Hepatic stellate cell (primary cell): ENCODE measurements around the gene CYP3A5.
"Not testable (repeated sequence)": the region's sequence is repeated elsewhere in the genome, so short reads cannot be mapped to it uniquely, and the experiment has no call there.

Source experiments
- DNase-seq: peaks from one replicate; pipeline ENCODE4 v3.0.0; 2011; ENCODE audit warnings: low spot score

CYP3A5 gene

DNA sequence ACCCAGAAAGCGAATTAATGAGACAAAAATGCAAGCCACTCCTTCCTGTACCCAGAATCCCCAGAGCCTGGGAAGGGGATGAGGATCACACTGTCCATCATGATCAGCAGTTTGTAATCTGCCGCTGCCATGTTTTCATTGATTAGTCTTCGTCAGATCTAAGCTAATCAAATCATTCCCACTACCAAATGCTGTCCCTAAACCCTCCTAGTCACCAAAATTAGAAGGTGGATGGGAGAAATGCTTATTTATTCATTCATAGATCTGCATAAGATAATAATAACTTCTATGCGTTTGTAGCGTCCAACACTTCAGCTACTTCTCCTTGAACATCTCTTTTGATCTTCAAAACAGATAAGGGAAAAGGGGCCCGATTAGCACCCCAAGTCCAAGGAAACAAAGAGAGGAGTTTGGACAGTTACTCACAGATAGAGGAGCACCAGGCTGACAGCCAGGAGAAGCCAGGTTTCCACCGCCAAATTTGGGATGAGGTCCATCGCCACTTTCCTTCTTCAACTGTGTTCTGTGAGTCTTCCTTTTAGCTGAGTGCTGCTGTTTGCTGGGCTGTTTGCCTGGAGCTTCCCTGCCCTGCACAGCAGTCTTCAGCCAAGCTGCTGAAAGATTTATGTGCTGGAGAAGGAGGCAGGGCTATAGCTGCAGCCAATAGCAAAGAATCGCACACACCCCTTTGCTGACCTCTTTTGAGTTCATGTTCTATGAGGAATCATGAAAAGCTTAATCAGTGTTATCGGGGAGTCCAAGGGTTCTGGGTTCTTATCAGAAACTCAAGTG is at the start of gene CYP3A5:
TSS of gene CYP3A5 (minus strand) at position 597 of the 792 bp plus-strand sequence. CDS start at position 497, 100 bp downstream.
- no peak for DNase-seq

DNA sequence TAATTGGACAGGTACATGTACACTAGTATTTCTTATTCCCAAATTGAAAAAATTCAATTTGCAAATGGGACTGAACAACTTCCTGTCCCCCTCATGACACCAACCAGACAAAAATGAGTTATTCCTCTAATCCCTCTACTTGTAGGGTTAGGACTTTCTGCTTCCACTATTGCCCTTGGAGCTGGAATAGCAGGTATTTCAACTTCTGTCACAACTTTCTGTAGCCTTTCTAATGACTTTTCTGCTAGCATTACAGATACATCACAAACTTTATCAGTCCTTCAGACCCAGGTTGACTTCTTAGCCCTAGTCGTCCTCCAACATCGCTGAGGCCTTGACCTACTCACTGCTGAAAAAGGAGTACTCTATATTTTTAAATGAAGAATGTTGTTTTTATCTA is 48.8 kb upstream of the CYP3A5 start:
- DNase-seq, result no peak

DNA sequence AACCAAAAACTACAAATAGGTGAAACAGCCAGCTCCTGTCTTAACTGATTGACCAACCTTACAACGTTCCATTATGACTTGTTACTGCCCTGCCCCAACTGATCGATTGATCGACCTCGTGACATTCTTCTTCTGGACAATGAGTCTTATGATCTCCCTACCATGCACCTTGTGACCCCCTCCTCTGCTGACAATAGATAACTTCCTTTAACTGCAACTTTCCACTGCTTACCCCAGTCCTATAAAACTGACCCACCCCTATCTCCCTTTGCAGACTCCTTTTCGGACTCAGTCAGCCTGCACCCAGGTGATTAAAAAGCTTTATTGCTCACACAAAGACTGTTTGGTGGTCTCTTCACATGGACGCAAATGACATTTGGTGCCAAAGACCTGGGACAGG is 43.4 kb upstream of the CYP3A5 start:
- DNase-seq, result not testable (repeated sequence)

DNA sequence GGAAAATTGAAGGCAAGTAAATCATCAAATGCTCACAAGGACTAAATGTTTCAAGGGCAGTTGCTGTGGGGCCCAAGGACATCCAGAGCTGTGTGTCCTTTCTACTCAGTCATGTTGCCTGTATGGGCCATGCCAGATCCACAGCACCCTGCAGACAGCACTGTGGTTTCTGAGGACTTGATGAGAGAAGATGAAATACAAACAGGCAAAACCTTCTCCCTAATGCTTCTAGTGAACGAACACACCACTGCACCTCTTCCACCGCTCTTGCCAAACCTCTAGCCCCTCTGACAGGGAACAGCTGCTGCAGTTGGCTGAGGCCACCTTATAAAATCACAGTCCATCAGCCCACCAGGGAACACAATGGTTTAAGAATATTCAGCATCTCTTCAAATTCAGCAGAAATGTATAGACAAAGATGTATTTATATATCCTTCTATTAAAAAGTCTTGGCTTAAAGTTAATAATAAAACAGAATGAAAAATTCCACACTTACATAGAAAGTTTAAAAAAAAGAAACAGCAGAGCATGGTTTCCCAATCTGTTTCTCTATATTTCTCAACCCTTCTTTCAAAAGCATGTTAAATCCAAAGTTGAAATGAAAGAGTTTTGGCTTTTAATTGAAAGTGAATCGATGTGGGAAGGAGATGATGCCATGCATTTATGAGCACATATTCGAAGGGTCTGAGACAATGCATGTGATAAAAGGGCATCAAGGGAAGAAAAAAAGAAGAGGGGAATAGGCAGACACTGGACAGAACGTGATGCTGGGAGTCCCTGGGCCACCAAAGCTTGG is 41.2 kb upstream of the CYP3A5 start:
- DNase-seq, result no peak

DNA sequence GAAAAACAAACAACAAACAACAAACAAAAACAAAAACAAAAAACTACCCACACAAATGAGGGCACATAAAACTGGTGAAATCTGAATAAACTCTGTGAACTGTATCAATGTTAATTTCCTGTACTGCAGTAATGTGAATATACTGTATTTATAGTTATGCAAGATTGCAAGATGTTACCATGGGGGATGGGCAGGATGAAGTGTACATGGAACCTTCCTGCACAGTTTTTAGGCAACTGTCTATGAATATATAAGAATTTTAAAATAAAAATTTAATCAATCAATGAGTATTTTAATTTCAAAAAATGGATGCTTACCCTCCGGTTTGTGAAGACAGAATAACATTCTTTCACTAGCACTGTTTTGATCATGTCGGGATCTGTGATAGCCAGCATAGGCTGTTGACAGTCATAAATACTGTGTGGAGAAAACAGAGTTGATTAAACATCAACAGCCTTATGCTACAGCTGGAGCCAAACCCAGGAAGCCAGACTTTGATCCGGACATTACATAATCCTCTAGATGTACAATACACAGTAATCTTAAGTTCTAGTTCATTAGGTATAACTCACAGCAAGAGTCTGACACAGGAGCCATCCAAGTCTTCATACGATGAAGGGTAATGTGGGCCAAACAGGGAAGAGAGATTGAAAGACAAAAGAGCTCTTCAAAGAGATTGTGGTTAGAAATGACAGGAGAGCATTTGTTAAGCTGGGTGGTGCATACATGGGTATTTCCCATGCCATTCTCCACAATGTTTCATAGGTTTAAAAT is 40.4 kb upstream of the CYP3A5 start:
- DNase-seq, result no peak

DNA sequence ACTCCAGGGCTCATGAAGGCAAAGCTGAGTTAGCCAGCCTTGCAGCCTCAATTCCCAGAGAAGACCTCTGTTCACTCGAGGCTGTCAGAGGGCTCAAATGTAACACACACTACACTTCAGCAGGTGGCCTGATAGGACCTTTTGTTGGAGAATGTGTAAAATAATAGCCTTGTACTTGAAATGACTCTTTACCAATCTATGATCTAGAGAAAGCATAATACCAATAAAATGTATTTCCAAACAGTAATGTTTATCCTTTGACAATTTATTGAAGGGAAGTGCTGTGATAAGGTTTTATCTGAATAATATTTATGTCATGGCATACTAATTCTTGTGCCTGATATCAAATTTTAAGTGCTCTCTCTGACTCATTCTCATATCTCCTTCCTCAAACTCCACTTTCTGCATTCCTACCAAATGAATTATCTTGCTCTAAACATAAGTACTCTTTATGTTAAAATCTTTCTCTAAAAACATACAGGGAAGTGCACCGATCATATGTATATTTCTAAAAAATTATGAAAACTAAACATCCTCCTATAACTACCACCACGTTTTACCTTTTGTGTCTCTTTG is 34.3 kb upstream of the CYP3A5 start:
- no peak for DNase-seq

DNA sequence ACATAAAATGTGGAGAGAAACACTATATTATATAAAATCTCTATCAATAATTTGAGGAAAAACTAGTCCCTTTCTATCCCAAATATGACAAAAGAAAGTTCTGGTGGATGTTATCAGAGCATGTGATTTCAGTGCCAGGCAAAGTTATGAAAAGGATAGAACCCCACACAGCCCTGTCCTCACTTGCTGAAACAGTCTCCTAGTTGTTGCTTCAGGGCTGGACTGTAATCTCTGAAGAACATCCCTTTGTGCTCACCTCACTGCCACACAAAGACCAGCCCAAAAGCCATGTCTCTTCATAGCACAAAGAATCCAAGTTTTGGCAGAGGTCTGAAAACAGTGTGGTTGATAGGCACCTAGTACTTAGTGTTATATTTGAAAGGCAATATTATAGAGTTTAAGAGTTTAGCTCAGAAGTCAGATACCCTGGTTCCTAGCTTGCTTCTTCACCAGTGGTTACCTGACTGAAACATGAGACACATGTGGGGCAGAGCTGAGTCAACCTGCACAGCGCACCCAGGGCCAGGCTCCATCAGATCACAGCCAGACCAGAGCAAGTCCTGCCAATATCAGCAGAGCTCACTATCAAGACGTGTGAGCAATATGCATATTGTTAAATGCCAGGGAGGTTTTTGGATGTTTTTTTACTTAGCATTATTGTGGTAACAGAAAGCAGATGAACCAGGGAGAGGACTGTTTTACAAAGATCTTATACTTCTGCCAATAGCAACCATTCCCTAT is 30.2 kb upstream of the CYP3A5 start:
- no peak for DNase-seq

DNA sequence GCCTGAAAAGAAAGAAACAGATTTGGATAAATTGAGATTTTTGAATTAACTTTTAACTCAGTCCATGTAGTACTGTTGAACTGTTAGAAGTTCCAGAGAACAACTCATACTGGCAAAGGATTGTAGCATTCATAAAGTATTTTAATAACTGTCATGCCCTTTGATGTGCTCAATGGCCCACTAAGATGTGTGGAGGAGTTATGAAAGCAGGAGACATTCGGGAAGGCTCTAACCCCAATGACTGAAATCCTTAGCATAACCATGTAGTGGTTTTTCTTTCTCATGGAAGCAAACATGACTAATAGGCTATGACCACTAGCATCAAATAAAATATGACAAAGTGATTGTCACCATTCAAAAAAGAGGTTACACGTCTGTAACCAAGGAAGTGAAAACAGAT is 29.5 kb upstream of the CYP3A5 start:
- no peak for DNase-seq

DNA sequence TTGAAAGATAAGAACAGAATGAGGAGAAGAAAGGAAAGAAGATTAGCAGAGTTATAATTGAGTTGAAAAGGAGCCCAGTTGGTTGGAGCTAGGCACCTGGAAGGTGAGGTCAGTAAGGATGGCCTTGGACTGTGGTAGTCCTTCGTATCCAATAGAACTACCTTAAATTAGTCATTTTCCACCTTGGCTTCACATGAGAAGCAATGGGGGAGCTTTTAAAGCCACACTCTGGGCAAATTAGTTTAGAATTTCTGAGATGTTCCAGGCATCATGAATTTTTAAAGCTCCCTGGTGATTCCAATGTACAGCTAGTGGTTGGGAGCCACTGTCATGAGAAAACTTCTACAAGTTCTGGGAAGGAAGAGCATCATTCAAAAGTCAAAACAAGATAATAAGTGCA is 27.3 kb upstream of the CYP3A5 start:
- no peak for DNase-seq

DNA sequence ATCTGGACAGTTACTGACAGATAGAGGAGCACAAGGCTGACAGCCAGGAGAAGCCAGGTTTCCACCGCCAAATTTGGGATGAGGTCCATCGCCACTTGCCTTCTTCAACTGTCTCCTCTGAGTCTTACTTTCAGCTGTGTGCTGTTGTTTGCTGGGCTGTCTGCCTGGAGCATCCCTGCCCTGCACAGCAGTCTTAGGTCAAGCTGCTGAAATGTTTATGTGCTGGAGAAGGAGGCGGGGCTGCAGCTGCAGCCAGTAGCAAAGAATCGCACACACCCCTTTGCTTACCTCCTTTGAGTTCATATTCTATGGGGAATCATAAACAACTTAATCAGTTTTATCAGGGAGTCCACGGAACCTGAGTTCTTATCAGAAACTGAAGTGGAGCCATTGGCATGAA is 20.1 kb upstream of the CYP3A5 start:
- DNase-seq, result no peak

DNA sequence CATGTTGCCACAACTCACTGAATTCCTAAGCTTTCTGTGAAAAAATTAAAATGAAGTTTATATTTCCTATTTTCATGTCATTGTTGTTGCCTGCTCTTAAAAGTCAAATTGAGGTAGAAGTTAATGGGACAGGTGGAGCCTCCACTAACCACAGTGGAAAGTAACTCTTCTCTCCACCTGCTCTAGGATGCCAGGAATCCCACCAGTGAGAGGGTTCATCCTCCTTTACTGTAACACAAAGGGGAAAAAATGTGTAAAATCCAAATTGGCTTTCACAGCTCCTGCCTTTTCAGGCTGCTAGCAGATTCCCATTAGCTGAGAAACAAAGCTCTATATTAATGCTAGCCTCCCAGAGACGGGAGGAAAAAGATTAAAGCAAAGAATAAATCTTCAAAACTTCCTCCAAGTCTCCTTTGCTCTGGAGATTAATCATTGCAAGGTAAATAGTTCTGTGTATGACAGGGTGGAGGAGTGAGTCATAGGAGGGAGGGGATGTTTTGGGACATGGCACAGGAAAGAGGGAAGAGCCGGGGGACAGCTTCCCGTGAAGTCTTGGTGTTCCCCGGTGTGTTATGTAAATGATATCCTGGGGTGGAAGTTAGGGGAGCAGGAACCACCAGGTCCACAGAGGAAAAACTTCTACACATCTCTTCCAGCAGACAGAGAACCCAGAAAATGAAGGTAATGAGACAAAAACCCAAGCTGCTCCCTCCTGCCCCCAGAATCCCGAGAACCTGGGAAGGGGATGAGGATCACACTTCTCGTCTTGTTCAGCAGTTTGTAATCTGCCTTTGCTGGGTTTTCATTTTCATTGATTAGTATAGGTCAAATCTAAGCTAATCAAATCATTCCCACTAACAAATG is 19.3 kb upstream of the CYP3A5 start:
- not testable (repeated sequence) for DNase-seq

DNA sequence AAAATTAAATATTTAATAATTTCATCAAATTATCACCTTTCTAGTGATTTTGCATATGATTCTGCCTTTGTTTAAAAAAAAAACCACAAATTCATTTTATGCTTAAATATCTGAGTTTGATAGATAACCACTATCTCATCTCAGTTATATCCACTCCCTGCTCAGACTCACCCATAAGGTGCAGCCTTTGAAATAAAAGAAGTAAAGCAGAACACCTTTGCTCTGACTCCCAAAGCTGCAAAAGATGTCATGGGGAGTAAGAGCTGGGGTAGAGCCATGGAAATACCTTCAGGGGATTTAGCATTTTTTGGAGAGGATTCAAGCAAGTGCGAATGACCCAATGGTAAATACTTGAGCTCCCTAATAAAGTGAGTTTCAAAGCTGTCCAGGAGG is 15.1 kb upstream of the CYP3A5 start:
- no peak for DNase-seq

DNA sequence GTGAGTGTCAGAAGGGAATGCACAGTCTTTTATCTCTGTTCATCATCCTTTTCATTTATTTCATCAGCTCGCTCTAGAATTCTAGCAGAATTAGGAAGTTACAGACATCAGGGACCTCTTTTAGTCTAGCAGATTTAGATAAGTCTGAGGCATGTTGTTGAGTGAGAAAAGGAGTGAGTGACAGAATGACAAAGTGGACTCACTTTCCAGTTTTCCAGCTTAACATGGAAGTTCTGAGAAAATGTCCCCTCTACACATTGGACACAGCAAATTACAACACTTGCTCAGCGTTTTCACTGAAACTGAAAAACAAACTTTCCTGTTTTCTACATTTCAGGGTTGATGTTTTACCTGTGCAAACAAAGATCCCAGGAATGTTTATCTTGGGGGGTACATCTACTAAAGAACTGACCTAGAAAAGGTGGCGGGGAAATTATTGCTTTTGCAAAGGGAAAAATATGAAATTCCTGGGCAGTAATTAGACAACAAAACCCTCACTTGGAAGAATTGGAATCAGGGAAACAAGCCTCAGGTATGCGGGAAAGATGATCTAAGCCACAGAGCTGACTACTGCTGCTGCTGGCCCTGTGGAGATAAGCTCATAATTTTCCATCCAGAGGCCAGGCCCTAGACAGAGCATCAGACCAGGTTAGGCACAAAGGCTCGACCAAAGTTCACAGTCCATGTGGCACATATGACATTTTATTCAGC is 14.6 kb upstream of the CYP3A5 start:
- DNase-seq, result no peak

DNA sequence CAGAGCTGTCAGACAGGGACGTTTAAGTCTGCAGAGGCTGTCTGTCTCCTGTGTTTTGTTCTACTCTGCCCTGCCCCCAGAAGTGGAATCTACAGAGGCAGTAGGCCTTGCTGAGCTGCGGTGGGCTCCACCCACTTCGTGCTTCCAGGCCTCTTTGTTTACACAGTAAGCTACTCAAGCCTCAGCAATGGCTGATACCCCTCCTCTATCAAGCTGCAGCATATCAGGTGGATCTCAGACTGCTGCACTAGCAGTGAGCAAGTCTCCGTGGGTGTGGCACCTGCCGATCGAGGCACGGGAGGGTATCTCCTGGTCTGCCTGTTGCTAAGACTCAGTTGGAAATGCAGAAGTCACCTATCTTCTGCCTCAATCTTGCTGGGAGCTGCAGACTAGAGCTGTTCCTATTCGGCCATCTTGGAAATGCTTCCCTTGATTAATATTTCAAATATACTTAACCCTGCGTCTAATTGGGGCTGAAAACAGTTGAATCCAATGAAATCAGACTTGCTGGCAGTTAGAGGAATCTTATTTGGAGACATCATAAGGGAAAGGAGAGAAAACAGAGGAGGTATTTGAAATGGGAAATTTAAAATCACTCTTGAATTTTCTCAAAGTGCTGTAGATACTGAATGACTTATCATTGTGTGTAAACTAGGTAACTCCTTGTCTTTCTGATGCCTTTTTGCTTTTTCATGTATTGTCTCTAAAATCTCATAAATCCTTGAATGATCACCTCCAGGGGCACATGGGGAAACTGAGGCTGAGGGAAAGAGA is 13.8 kb upstream of the CYP3A5 start:
- no peak for DNase-seq

DNA sequence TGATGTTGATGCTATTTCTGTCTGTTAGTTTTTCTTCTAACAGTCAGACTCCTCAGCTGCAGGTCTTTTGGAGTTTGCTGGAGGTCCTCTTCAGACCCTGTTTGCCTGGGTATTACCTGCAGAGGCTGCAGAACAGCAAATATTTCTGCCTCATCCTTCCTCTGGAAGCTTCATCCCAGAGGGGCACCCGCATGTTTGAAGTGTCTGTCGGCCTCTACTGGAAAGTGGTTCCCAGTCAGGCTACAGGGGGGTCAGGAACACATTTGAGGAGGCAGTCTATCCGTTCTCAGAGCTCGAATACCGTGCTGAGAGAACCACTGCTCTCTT is 13.3 kb upstream of the CYP3A5 start:
- no peak for DNase-seq

DNA sequence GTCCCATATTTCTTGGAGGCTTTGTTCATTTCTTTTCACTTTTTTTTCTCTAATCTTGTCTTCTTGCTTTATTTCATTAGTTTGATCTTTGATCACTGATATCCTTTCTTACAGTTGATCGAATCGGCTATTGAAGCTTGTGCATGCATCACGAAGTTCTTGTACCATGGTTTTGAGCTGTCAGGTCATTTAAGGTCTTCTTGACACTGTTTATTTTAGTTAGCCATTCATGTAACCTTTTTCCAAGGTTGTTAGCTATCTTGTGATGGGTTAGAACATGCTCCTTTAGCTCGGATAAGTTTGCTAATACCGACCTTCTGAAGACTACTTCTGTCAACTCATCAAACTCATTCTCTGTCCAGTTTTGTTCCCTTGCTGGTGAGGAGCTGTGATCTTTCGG is 12.8 kb upstream of the CYP3A5 start:
- DNase-seq, result not testable (repeated sequence)

DNA sequence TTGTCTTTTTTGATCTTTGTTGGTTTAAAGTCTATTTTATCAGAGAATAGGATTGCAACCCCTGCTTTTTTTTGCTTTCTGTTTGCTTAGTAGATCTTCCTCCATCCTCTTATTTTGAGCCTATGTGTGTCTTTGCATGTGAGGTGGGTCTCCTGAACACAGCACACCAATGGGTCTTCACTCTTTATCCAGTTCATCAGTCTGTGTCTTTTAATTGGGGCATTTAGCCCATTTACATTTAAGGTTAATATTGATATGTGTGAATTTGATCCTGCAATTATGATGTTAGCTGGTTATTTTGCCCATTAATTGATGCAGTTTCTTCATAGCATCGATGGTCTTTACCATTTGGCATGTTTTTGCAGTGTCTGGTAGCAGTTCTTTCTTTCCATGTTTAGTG is 11.9 kb upstream of the CYP3A5 start:
- not testable (repeated sequence) for DNase-seq

DNA sequence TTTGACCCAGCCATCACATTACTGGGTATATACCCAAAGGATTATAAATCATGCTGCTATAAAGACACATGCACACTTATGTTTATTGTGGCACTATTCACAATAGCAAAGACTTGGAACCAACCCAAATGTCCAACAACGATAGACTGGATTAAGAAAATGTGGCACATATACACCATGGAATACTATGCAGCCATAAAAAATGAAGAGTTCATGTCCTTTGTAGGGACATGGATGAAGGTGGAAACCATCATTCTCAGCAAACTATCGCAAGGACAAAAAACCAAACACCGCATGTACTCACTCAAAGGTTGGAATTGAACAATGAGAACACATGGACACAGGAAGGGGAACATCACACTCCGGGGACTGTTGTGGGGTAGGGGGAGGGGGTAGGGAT is 11.1 kb upstream of the CYP3A5 start:
- DNase-seq, result not testable (repeated sequence)

DNA sequence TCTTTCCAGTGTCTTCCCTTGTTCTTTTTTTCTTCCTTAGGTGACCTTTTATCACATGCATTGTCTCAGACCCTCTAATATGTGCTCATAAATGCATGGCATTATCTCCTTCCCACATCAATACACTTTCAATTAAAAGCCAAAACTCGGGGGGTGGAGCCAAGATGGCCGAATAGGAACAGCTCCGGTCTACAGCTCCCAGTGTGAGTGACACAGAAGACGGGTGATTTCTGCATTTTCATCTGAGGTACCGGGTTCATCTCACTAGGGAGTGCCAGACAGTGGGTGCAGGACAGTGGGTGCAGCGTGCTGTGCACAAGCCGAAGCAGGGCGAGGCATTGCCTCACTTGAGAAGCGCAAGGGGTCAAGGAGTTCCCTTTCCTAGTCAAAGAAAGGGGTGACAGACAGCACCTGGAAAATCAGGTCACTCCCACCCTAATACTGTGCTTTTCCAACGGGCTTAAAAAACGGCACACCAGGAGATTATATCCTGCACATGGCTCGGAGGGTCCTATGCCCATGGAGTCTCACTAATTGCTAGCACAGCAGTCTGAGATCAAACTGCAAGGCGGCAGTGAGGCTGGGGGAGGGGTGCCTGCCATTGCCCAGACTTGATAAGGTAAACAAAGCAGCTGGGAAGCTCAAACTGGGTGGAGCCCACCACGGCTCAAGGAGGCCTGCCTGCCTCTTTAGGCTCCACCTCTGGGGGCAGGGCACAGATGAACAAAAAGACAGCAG is 6.2 kb upstream of the CYP3A5 start:
- DNase-seq, result not testable (repeated sequence)
